B cell (primary cell): Measurements from ENCODE around the gene PITX2. TPM values are rescaled to one million over a fixed set of nuclear protein-coding genes. Genes with fewer than 3 reads are reported as not detected.

Experiments used
- ATAC-seq: fragments of 200-7000 bp; cut with Tn5 transposase; one replicate; pipeline ENCODE4 v1.10.0; 2021; ENCODE audit warnings: low read depth, mild to moderate bottlenecking, moderate number of reproducible peaks, moderate library complexity
- CTCF ChIA-PET: fragments of 350-600 bp; sonication (Branson Sonifier 250); formaldehyde crosslinking; loops from one replicate; lab custom pipeline; 2021; ENCODE audit warnings: antibody characterized with exemption, inconsistent platforms; lab: Charles Lee
- POLR2A ChIA-PET: fragments of 350-600 bp; sonication (Branson Sonifier 250); formaldehyde crosslinking; loops from one replicate; lab custom pipeline; 2021; ENCODE audit warnings: antibody characterized with exemption; lab: Charles Lee
- DNase-seq: peaks from one replicate; pipeline ENCODE4 v3.0.0; 2013
- H2AFZ ChIP-seq: 2 replicates; pipeline ENCODE4 v1.6.1; 2012; ENCODE audit warnings: mild to moderate bottlenecking, low read depth, low read length; ENCODE audit not compliant: insufficient read depth, poor library complexity, severe bottlenecking
- H3K27ac ChIP-seq, 2 donors: 1 replicate in 1 of 2; 2 replicates in 1 of 2; pipeline ENCODE4 v1.5.1; 2012 to 2013; ENCODE audit warnings: low read length in 2 of 2, mild to moderate bottlenecking in 2 of 2, moderate library complexity in 1 of 2
- H3K27me3 ChIP-seq, 4 experiments: fragments of 200-600 bp in 1 of 4; sonication (generic) in 1 of 4; replicated peaks in 1 of 4; 1 replicate in 2 of 4; 2 replicates in 2 of 4; pipeline versions ENCODE4 v1.6.1 to v1.7.0; 2013 to 2016; ENCODE audit warnings: low read length in 3 of 4, mild to moderate bottlenecking in 2 of 4, mixed read lengths in 1 of 4, moderate library complexity in 1 of 4; ENCODE audit not compliant: insufficient read depth in 4 of 4, control insufficient read depth in 3 of 4; ENCODE audit errors: control extremely low read depth in 1 of 4
- H3K36me3 ChIP-seq, 2 experiments: replicated peaks in 1 of 2; 1 replicate in 1 of 2; 2 replicates in 1 of 2; pipeline versions ENCODE4 v1.6.1 to v1.7.1; 2013; ENCODE audit warnings: low read length in 1 of 2; ENCODE audit not compliant: insufficient read depth in 2 of 2, control insufficient read depth in 1 of 2; ENCODE audit errors: control extremely low read depth in 1 of 2, extremely low read depth in 1 of 2
- H3K4me1 ChIP-seq, 2 donors: fragments of 200-600 bp in 1 of 2; sonication (generic) in 1 of 2; 1 replicate in 1 of 2; 2 replicates in 1 of 2; pipeline versions ENCODE4 v1.5.1 to v1.6.1; 2013 to 2017; ENCODE audit warnings: low read length in 2 of 2; ENCODE audit not compliant: control insufficient read depth in 2 of 2, insufficient read depth in 2 of 2
- H3K4me2 ChIP-seq: replicated peaks from 2 replicates; pipeline ENCODE3; 2012; ENCODE audit warnings: mild to moderate bottlenecking, low read depth, low read length; ENCODE audit not compliant: poor library complexity, severe bottlenecking
- H3K4me3 ChIP-seq, 5 experiments: fragments of 200-600 bp in 1 of 5; sonication (generic) in 1 of 5; 1 replicate in 3 of 5; 2 replicates in 2 of 5; pipeline versions ENCODE4 v1.5.1 to v1.7.0; 2011 to 2016; ENCODE audit warnings: low read length in 4 of 5, mild to moderate bottlenecking in 4 of 5, low read depth in 2 of 5, control low read depth in 1 of 5, moderate library complexity in 1 of 5; ENCODE audit not compliant: insufficient read depth in 1 of 5; ENCODE audit errors: control extremely low read depth in 1 of 5, extremely low read depth in 1 of 5
- H3K79me2 ChIP-seq: fragments of 200-600 bp; sonication (generic); one replicate; pipeline ENCODE4 v1.6.0; 2016; ENCODE audit warnings: low read length; ENCODE audit not compliant: control insufficient read depth, insufficient read depth
- H3K9ac ChIP-seq: fragments of 200-600 bp; sonication (generic); 2 replicates; pipeline ENCODE4 v1.6.1; 2017; ENCODE audit warnings: mild to moderate bottlenecking, low read length, moderate library complexity
- H3K9me3 ChIP-seq, 3 donors: one replicate each; pipeline versions ENCODE4 v1.6.1 to v1.7.1; 2013; ENCODE audit warnings: low read length in 2 of 3; ENCODE audit not compliant: control insufficient read depth in 2 of 3, insufficient read depth in 1 of 3; ENCODE audit errors: control extremely low read depth in 1 of 3
- H4K20me1 ChIP-seq: 2 replicates; pipeline ENCODE4 v1.6.0; 2012; ENCODE audit warnings: mild to moderate bottlenecking, low read length; ENCODE audit not compliant: insufficient read depth, control insufficient read depth, poor library complexity, severe bottlenecking
- H3K27ac Mint-ChIP-seq: one replicate; pipeline ENCODE4 v1.8.0; 2021; ENCODE audit warnings: mixed read lengths
- H3K27me3 Mint-ChIP-seq: one replicate; pipeline ENCODE4 v1.8.0; 2021; ENCODE audit warnings: mixed read lengths
- H3K4me1 Mint-ChIP-seq: one replicate; pipeline ENCODE4 v1.8.0; 2021; ENCODE audit warnings: mixed read lengths
- H3K4me3 Mint-ChIP-seq: one replicate; pipeline ENCODE4 v1.8.0; 2021; ENCODE audit warnings: mixed read lengths
- H3K9me3 Mint-ChIP-seq: one replicate; pipeline ENCODE4 v1.8.0; 2022; ENCODE audit warnings: mixed read lengths; ENCODE audit not compliant: insufficient read depth
- CTCF ChIP-seq: fragments of 200-600 bp; IDR thresholded peaks from one replicate; pipeline ENCODE4 v1.8.0; 2022; ENCODE audit warnings: antibody characterized with exemption, mild to moderate bottlenecking
- EZH2 ChIP-seq: IDR thresholded peaks from 2 replicates; pipeline ENCODE4 v1.6.1; 2012; ENCODE audit warnings: borderline replicate concordance, low read depth, mild to moderate bottlenecking, moderate library complexity, low read length; ENCODE audit not compliant: insufficient read depth, poor library complexity, severe bottlenecking
- WGBS: methylation state at CpG from one replicate; pipeline ENCODE4 v1.1.5; 2013; ENCODE audit warnings: missing lambda C conversion rate; ENCODE audit not compliant: insufficient coverage; 5-methylcytosine and 5-hydroxymethylcytosine counted together
- intact Hi-C: fragments of 100-400 bp; cut with micrococcal nuclease; formaldehyde crosslinking; loops from one replicate; pipeline ENCODE4 v1.10.0; 2022
- polyA plus RNA-seq: library from polyadenylated mRNA; depleted of rRNA; stranded (reverse); fragments of >200 nt; gene quantifications from 2 replicates; pipeline ENCODE4 v1.2.3, GENCODE V29; 2012
- total RNA-seq, 2 donors: library from RNA; stranded (reverse); fragments of 120-200 nt in 1 of 2; gene quantifications; 1 replicate in 1 of 2; 2 replicates in 1 of 2; pipeline versions ENCODE4 v1.2.3 to v1.2.4, GENCODE V29; 2013 to 2022

The PITX2 gene
- total and polyA plus RNA-seq, 2 donors (not counting 1 experiment from before 2014, with no cell fraction given), result not detected

- H3K27me3 Mint-ChIP-seq, result peaks cover 9% of the 10 kb centered on the region
- ChIA-PET CTCF (no interaction called here), POLR2A (no interaction called here)
- TF ChIP-seq EZH2 (no peak), CTCF (no peak)
- Histone ChIP-seq H3K4me3 (no peak overlapping the region), H3K79me2 (no peaks in the 10 kb centered on the region), H3K9ac (no peak overlapping the region), H2AFZ (no peak overlapping the region), H3K36me3 (no peaks in the 10 kb centered on the region), H3K27ac (no peak overlapping the region), H3K27me3 (peaks cover 0 to 4% (median 0%) of the 10 kb centered on the region in 4 experiments), H3K4me1 (no peaks in the 10 kb centered on the region), H4K20me1 (no peaks in the 10 kb centered on the region), H3K4me2 (no peak overlapping the region), H3K9me3 (no peaks in the 10 kb centered on the region)
- no peak for DNase-seq
- no peak for ATAC-seq
- no peak overlapping the region for H3K27ac Mint-ChIP-seq
- intact Hi-C loops, result no loop called here
- no peaks in the 10 kb centered on the region for H3K4me1 Mint-ChIP-seq
- no peak overlapping the region for H3K4me3 Mint-ChIP-seq
- no peaks in the 10 kb centered on the region for H3K9me3 Mint-ChIP-seq
Observed at GRCh38 chr4:110669663-110670062, 46.8 kb upstream of the PITX2 start.

- Histone ChIP-seq H3K27me3 (peaks cover 0 to 4% (median 0%) of the 10 kb centered on the region in 4 experiments), H3K36me3 (no peaks in the 10 kb centered on the region), H3K27ac (no peak overlapping the region), H3K9me3 (no peaks in the 10 kb centered on the region), H4K20me1 (no peaks in the 10 kb centered on the region), H3K4me1 (no peaks in the 10 kb centered on the region), H3K4me2 (no peak overlapping the region), H3K4me3 (no peak overlapping the region), H2AFZ (no peak overlapping the region), H3K9ac (no peak overlapping the region), H3K79me2 (no peaks in the 10 kb centered on the region)
- DNase-seq, result no peak
- 25% methylated on average over 2 of the region's 6 CpGs for WGBS
- Mint-ChIP-seq H3K4me1 (no peaks in the 10 kb centered on the region), H3K4me3 (no peak overlapping the region), H3K9me3 (no peaks in the 10 kb centered on the region), H3K27ac (no peak overlapping the region), H3K27me3 (peaks cover 9% of the 10 kb centered on the region)
- TF ChIP-seq EZH2, result no peak
- TF ChIP-seq CTCF, result no peak
- CTCF ChIA-PET, result no interaction called here
- POLR2A ChIA-PET, result no interaction called here
- intact Hi-C loops, result no loop called here
- no peak for ATAC-seq
Observed at GRCh38 chr4:110668463-110669235, 45.8 kb upstream of the PITX2 start.
